Measurements from ENCODE around the gene ZNHIT1. TPM values are rescaled to one million over a fixed set of nuclear protein-coding genes. Genes with fewer than 3 reads are reported as not detected.
"Not testable (repeated sequence)": the region's sequence is repeated elsewhere in the genome, so short reads cannot be mapped to it uniquely, and the experiment has no call there.

The ZNHIT1 gene
- total RNA-seq, 1 donor from 2014 or later, result 37.6 TPM

DNA sequence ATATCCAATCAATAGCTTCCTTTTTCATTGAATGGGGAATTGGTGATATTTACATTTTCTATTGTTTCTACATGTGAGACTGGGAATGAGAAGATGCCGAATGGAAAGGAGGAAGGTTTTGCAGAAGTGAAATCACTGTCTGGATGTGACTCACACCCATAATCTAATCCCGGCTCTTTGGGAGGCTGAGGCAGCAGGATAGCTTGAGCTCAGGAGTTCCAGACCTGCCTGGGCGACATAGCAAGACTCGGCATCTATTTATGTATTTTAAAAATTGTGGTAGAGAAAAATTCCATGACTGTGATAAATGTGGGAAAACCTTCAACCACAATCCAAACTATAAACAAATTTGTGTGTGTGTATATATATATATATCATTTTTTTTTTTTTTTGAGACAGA is 37.8 kb downstream of the ZNHIT1 start:
- Mint-ChIP-seq H3K27me3 (peaks cover 10% of the 10 kb centered on the region), H3K9me3 (no peaks in the 10 kb centered on the region), H3K4me3 (no peak overlapping the region), H3K27ac (no peak overlapping the region), H3K4me1 (peaks cover 14% of the 10 kb centered on the region), H3K36me3 (ENCODE audit: low read depth) (peaks cover 11% of the 10 kb centered on the region)
- no peak for DNase-seq
- TF ChIP-seq, protein P1, sequence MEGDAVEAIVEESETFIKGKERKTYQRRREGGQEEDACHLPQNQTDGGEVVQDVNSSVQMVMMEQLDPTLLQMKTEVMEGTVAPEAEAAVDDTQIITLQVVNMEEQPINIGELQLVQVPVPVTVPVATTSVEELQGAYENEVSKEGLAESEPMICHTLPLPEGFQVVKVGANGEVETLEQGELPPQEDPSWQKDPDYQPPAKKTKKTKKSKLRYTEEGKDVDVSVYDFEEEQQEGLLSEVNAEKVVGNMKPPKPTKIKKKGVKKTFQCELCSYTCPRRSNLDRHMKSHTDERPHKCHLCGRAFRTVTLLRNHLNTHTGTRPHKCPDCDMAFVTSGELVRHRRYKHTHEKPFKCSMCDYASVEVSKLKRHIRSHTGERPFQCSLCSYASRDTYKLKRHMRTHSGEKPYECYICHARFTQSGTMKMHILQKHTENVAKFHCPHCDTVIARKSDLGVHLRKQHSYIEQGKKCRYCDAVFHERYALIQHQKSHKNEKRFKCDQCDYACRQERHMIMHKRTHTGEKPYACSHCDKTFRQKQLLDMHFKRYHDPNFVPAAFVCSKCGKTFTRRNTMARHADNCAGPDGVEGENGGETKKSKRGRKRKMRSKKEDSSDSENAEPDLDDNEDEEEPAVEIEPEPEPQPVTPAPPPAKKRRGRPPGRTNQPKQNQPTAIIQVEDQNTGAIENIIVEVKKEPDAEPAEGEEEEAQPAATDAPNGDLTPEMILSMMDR (IDR thresholded peaks at IDR 0.05), result no peak
- ChIA-PET POLR2A (interaction anchor here (3.8 kb wide), 1 partner anchor 12 kb away, joined by 23 read pairs; no protein-coding TSS in a partner anchor), CTCF (interaction anchor here (1.0 kb wide), 1 partner anchor 27 kb away, joined by 3 read pairs; no protein-coding TSS in a partner anchor)
- intact Hi-C loops (cut with micrococcal nuclease), result loop anchor here (10.0 kb wide), 2 partner anchors 821 to 1171 kb away; partner anchors contain the start of genes COPS6, PPP1R35 and ZNF3
- no peak for ATAC-seq (ENCODE audit: low read depth)

DNA sequence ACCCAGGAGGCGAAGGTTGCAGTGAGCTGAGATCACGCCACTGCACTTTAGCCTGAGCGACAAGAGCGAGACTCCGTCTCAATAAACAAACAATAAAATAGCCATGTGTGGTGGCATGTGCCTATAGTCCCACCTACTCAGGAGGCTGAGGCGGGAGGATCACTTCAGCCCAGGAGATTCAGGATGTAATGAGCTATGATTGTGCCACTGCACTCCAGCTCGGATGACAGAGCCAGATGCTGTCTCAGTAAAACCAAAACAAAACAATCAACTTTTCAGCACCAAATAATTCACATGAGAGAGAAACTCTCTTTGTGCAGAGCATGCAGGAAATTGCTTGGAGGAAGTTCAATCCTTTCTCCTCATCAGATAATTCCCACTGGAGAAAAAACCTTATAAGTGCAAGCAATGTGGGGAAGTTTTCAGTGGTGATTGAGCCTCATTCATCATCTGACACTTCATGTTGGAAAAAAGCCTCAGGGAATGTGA is 40.3 kb downstream of the ZNHIT1 start:
- Mint-ChIP-seq H3K27me3 (peaks cover 12% of the 10 kb centered on the region), H3K27ac (no peak overlapping the region), H3K4me3 (no peak overlapping the region), H3K4me1 (no peaks in the 10 kb centered on the region), H3K36me3 (ENCODE audit: low read depth) (no peaks in the 10 kb centered on the region), H3K9me3 (no peaks in the 10 kb centered on the region)
- intact Hi-C loops (cut with micrococcal nuclease), result loop anchor here (10.0 kb wide), 2 partner anchors 823 to 1173 kb away; partner anchors contain the start of genes COPS6, PPP1R35 and ZNF3
- POLR2A ChIA-PET, result no interaction called here
- CTCF ChIA-PET, result no interaction called here
- DNase-seq (no peak), ATAC-seq (ENCODE audit: low read depth) (no peak)
- TF ChIP-seq, protein P1 (IDR thresholded peaks at IDR 0.05), result no peak

DNA sequence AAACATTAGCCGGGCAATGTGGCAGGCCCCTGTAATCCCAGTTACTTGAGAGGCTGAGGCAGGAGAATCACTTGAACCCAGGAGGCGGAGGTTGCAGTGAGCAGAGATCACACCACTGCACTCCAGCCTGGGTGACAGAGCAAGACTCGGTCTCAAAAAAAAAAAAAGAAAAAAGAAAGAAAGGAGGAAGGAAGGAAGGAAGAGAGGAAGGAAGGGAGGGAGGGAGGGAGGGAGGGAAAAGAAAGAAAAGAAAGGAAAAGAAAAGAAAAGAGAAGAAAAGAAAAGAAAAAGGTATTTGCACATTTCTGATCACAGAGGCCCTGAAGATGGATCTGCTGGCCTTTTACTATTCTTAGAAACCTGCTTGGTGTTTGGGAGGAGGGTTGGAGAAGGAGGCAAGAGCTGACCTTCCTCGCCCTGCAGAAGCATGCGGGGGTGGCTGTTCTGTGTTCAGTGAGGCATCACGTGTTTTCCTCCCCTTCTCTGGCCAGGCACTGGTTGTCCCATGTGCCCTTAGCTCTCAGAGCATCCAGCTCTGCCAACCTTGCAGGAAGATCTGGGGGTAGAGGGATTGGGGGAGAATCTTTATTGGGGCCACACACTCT is 46.2 kb downstream of the ZNHIT1 start:
- H3K4me1 Mint-ChIP-seq; H3K27me3 Mint-ChIP-seq; H3K36me3 Mint-ChIP-seq (ENCODE audit: low read depth); intact Hi-C loops (cut with micrococcal nuclease); ATAC-seq (ENCODE audit: low read depth); H3K27ac Mint-ChIP-seq; DNase-seq; H3K4me3 Mint-ChIP-seq; H3K9me3 Mint-ChIP-seq; POLR2A ChIA-PET: not testable (repeated sequence)
- CTCF ChIA-PET, result interaction anchor here (0.9 kb wide), 1 partner anchor 15 kb away, joined by 3 read pairs; no protein-coding TSS in a partner anchor

DNA sequence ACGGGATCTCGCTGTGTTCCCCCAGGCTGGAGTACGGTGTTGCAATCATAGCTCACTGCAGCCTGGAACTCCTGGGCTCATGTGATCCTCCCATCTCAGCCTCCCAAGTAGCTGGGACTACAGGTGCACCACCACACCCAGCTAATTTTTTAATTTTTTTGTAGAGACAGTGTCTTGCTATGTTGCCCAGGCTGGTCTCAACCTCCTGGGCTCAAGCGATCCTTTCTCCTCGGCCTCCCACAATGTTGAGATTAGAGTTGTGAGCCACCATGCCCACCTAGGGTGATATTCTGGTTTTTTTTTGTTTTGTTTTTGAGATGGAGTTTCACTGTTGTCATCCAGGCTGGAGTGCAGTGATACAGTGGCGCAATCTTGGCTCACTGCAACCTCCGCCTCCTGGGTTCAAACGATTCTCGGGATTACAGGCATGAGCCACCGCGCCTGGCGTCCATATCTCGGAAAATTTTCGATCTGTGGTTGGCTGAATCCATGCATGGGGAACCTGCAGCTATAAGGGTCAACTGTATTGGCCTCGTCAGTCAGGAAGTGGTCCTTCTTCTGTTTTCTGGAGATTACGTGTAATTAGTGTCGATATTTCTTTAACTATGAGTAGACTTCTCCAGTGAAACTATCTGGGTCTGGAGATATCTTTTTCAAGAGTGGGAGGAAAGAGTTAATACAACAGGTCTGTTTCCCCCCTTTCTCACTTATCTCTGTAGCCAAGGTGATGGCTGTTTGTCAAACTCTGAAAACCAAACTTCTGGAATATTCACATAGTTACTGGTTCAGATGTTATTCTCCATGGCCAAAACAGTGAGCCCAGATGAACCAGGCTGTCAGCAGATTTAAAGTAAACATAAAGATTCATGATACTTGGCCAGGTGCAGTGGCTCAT is 47.9 kb downstream of the ZNHIT1 start:
- Mint-ChIP-seq H3K27ac (no peak overlapping the region), H3K4me3 (no peak overlapping the region), H3K4me1 (no peaks in the 10 kb centered on the region), H3K36me3 (ENCODE audit: low read depth) (no peaks in the 10 kb centered on the region), H3K27me3 (peaks cover 9% of the 10 kb centered on the region), H3K9me3 (no peaks in the 10 kb centered on the region)
- ATAC-seq (ENCODE audit: low read depth), result no peak
- POLR2A ChIA-PET, result no interaction called here
- TF ChIP-seq, protein P1 (IDR thresholded peaks at IDR 0.05), result no peak
- intact Hi-C loops (cut with micrococcal nuclease), result no loop called here
- CTCF ChIA-PET, result no interaction called here
- DNase-seq, result no peak

DNA sequence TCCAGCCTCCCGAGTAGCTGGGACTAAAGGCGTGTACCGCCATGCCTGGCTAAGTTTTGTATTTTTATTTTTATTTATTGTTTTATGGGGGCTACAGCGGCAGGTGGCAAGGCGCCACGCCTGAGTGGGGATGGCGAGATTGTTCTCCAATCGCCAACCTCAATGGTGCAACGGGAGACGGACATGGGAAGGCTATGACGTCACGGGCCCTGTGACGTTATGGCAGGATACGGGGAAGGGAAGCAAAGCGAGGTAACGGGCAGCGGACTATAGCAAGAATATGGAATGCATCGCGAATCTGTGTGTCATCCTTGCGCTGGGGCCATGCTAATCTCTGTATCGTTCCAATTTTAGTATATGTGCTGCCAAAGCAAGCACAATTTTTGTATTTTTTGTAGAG is 51.7 kb downstream of the ZNHIT1 start:
- Mint-ChIP-seq H3K4me3 (no peak overlapping the region), H3K36me3 (ENCODE audit: low read depth) (no peaks in the 10 kb centered on the region), H3K9me3 (no peaks in the 10 kb centered on the region), H3K27me3 (peaks cover 11% of the 10 kb centered on the region), H3K4me1 (no peaks in the 10 kb centered on the region), H3K27ac (no peak overlapping the region)
- intact Hi-C loops (cut with micrococcal nuclease), result no loop called here
- DNase-seq (no peak), ATAC-seq (ENCODE audit: low read depth) (no peak)
- ChIA-PET POLR2A (no interaction called here), CTCF (no interaction called here)
- TF ChIP-seq, protein P1 (IDR thresholded peaks at IDR 0.05), result no peak
